Ureter (tissue), 1 donor: ENCODE measurements around the gene USH1C. TPM values are rescaled to one million over a fixed set of nuclear protein-coding genes. Genes with fewer than 3 reads are reported as not detected.

Experiments used
- DNase-seq: peaks from one replicate; pipeline ENCODE4 v3.0.0-alpha.2; 2020; ENCODE audit warnings: low spot score
- total RNA-seq: library from RNA; stranded (reverse); gene quantifications from one replicate; pipeline ENCODE4 v1.2.4, GENCODE V29; 2023
- donor health status: DM: yes; HTN: yes; CAD: no.

The USH1C gene
- total RNA-seq, 1 donor from 2014 or later: 14.3 TPM

- DNase-seq: no peak
These were observed 2.9 kb upstream of the USH1C start, which contains the start of gene OTOG for GRCh38 chr11:17547051-17547577. OTOG (plus strand) TSS chr11:17547259; CDS start chr11:17547373, 114 bp downstream.

- no peak for DNase-seq
These were observed 2.0 kb upstream of the USH1C start for GRCh38 chr11:17546240-17546639.

- DNase-seq: no peak
These were observed 539 bp downstream of the USH1C start for GRCh38 chr11:17543574-17544180.

GRCh38 chr11:17543041-17543440 lies 1.2 kb downstream of the USH1C start:
- no peak for DNase-seq

GRCh38 chr11:17542249-17542648 lies 2.0 kb downstream of the USH1C start:
- DNase-seq: no peak

- no peak for DNase-seq
These were observed 2.8 kb downstream of the USH1C start for GRCh38 chr11:17541330-17541885.

- DNase-seq: no peak
These were observed 3.4 kb downstream of the USH1C start for GRCh38 chr11:17540807-17541206.

GRCh38 chr11:17538731-17539130 lies 5.5 kb downstream of the USH1C start:
- no peak for DNase-seq

- no peak for DNase-seq
These were observed 6.2 kb downstream of the USH1C start for GRCh38 chr11:17538054-17538453.

GRCh38 chr11:17537261-17537660 lies 7.0 kb downstream of the USH1C start:
- no peak for DNase-seq

GRCh38 chr11:17535488-17535887 lies 8.7 kb downstream of the USH1C start:
- DNase-seq: no peak

GRCh38 chr11:17533778-17534415 lies 10.3 kb downstream of the USH1C start:
- DNase-seq: no peak

GRCh38 chr11:17533341-17533740 lies 10.9 kb downstream of the USH1C start:
- DNase-seq: no peak

- DNase-seq: no peak
These were observed 11.4 kb downstream of the USH1C start for GRCh38 chr11:17532784-17533183.

GRCh38 chr11:17531636-17532113 lies 12.5 kb downstream of the USH1C start:
- no peak for DNase-seq

GRCh38 chr11:17531071-17531600 lies 13.1 kb downstream of the USH1C start:
- DNase-seq: no peak

GRCh38 chr11:17529844-17530185 lies 14.4 kb downstream of the USH1C start:
- DNase-seq: no peak

GRCh38 chr11:17528906-17529843 lies 15.0 kb downstream of the USH1C start:
- DNase-seq: no peak

GRCh38 chr11:17528181-17528691 lies 16.0 kb downstream of the USH1C start:
- no peak for DNase-seq

GRCh38 chr11:17527628-17527995 lies 16.6 kb downstream of the USH1C start:
- DNase-seq: no peak

GRCh38 chr11:17526931-17527627 lies 17.1 kb downstream of the USH1C start:
- no peak for DNase-seq
